Activated naive CD4-positive, alpha-beta T cell (primary cell): ENCODE measurements around the gene PACSIN3.
A peak's percentile ranks its signal among the peaks of the same experiment; 100 is the strongest.
"Not testable (repeated sequence)": the region's sequence is repeated elsewhere in the genome, so short reads cannot be mapped to it uniquely, and the experiment has no call there.

Experiments
- DNase-seq, 4 experiments: peaks; one replicate each; lab custom pipeline; 2025; lab: John Stamatoyannopoulos, UW

Gene PACSIN3

DNA sequence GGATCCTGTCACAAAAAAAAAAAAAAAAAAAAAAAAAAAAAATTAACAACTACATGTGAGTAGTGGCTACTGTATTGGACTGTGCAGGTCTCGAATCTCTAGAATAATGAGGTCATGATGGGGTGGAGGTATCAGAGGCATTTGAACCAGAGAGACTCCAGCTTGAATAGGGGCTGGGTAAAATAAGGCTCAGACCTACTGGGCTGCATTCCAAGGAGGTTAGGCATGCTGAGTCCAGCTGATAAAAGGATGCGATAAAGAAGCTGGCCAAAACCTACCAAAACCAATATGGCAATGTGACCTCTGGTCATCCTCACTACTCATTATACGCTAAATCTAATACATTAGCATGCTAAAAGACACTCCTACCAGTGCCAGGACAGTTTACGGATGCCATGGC is 5.9 kb upstream of the PACSIN3 start:
- DNase-seq: no peak

DNA sequence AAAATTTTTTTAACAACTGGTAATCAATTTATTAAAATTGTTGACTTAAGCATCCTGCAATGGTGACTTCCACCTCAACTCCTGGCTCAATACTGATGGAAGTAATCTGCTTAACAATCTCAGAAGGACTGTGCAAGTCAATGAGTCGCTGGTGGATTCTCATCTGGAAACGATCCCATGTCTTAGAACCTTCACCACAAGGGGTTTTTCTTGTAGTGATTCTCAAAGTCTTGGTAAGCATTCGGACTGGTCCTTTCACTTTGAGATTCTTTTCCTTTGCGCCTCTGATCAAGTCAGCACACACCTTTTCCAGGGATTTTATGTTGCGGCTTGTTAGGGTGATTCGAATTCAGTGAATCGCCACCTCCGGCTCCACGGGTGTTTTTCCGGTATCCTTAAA is 4.9 kb upstream of the PACSIN3 start:
- not testable (repeated sequence) for DNase-seq

DNA sequence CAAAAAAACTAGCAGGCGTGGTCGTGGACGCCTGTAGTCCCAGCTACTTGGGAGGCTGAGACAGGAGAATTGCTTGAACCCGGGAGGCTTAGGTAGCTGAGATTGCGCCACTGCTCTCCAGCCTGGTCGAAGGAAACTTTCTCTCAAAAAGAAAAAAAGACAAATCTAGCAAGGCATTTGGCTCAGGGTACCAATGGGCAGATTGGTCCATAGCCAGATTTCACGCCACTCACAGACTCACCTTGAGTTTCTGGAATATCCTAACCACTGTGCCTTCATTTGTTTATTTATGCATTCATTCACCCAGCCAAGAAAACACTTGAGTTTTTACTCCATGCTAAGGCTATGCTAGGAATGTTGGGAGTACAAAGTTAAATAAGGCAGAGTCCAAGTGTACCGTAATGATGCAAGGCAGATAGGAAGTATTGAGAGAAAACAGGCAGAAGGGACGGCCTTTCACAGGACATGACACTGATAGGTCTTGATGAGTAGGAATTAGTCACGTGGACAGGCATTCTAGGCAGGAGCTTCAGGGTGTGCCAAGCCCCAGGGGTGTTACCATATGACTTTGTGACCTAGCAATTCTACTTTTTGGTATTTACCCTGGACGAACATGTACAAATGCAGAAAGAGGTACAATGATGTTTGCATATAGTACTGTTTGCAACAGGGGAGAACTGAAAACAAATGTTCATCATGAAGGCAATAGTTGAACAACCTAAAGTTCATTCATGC is 3.0 kb upstream of the PACSIN3 start:
- no peak for DNase-seq

DNA sequence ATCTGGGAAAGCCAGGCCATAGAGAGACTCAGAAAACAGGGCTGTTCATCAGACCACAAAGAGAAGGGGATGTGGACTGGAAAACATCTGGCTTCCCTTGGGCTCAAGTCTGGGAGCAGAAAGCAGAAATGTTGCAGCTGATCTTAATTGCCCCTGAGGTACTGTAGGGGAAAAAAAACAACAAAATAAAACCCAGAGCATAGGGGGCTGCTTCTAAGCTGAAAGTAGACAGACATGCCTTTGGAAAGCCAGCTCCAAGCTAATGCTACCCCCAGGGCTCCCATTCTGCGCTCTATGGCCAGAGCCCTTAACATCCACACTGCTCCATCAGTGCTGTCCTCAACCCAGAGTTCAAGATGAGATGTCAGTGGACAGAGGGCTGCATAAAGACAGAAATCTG is 2.0 kb upstream of the PACSIN3 start:
- DNase-seq: no peak

DNA sequence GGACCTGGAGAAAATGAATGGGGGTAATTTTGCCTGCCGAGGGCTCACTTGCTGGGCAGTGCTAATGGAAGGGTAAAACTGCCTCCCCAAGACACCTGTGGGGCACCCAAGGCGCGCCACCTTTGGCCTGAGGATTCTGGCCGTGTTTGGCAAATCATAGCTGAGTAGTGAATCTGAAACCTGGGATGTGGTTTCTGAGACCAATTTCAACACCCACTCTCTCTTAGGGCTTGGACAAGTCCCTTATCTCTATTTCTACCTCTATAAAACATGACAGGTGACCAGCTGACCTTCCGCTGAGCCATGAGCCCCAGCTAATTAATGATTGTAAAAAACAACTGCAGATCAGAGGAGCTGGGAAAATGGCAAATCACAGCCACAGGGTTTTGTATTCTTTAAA is 1.5 kb upstream of the PACSIN3 start:
- no peak for DNase-seq

DNA sequence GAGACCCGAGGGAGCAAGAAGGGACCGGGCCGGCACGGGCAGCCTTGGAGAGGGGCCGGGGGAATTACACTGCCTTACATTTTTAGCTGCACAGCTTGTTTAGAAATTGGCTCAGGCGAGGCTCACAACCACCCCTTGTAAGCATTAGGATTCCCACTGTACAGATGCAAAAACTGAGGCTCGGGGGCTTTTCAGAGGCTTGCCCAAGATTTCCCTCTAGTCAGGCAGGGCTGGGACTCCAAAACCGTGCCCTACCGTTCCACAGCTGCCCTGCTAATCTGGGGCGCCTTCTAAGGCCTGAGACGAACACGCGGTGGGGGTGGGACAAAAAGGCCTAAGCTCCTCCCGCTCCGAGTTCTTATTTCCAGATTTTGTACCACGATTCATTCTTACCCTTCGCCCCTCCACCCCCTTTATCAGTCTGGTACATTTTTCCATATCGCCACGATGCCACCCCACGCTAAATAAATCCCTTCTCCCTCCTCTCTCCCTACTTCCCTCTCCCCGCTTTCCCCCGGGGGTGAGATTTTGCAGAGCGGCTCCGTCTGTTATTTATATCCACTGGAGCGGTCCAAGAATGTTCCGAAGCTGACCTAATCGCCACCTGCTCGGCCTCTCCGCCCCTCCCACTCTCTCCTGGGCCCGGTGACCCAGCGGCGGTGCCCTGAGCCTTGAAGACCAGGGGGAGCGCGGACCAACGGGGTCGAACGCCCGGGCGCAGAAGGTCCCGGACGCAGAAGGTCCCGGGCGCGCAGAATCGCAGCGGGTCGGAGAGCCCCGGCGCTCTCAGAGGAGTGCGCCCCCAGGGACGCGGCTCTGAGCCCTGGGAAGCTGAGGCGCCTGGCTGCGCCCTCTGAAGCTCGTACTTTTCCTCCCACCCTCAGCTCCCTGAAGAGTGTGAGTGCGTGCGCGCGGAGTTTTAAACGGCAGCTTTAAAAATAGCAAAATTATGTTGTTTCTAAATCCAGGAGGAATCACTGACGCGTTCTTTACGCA is 764 bp upstream of the PACSIN3 start:
- DNase-seq: peak in 2 of 4 experiments; percentile 12 to 20

DNA sequence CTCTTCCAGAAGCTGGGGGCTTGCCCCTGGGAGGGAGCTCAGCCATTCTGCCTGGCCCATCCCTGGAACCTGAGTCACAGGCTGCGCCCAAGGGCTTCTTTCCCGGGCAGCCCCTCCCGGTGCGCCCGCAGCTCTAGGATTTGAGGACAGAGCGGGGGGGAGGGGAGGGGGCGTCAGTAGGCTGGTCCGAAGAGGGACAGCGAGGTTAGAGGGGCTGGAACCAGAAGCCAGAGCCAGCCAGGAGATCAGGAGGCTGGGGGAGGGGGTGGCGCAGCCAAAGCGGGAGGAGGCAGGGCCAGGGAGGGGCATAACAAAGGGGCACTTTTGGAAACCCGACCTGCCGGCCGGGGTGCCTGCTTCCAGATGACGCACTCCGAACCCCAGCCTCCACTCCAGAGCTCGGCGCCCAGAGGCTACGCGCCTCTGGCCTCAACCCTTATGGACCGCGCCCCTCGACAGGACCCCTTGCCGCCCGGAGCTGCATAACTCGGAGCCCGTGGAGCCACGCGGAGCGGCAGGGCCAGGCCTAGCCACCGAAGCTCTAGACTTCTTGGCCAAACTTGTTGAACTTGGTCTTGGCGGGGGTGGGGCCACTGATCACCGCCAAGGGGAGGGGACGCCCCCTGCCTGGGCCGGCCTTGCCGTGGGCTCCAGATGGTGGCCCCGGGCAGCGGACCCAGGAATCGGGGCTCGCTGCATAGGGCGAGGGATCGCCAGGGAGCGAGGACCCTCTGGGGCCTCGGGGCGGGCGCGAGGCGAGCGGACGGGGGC is 744 bp downstream of the PACSIN3 start:
- no peak for DNase-seq

DNA sequence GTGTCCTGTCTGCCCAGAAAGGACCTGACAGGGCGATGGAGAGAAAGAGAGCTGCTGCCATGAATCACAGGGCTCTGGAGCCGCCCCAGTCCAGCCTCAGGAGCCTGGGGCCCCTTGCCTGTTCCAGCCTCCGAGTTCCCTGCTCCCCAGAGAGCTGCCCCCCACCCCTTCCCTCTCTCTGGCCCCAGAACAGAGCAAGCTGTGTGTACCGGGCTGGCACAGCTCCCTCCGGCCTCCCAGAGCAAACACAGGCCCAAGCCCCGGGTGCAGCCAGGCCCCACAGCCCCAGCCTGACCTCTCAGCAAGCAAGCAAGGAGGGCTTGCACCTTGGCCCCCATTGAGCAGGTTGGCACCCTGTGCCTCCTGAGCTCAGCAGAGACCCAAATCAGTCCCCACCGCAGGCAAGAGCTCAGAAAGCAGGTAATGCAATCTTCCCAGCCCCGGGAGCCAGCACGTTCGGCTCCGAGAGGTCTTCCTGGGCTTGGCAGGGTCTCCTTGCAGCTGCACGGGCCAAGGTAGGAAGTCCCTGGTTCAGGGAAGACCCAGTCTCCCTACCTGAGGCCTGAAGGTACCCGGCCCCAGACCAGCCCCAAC is 1.4 kb downstream of the PACSIN3 start:
- DNase-seq: no peak

DNA sequence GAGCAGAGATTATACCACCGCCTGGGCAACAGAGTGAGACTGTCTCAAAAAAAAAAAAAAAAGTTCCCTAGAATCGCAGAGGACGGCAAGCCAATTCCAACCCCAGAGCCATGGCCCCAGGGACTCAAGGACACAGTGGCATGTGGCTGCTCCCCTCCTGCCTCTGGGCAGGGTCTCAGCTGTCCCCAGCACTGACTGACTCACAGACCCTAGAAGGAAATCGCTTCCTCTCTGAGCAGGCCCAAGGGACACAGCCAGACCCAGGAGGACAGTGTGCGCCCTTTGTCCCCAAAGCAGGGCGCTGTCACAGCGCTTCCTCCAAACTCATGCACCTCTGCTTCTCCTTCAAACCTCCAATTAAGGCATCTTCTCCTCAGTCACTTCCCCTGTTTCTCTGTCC is 2.3 kb downstream of the PACSIN3 start:
- DNase-seq: no peak

DNA sequence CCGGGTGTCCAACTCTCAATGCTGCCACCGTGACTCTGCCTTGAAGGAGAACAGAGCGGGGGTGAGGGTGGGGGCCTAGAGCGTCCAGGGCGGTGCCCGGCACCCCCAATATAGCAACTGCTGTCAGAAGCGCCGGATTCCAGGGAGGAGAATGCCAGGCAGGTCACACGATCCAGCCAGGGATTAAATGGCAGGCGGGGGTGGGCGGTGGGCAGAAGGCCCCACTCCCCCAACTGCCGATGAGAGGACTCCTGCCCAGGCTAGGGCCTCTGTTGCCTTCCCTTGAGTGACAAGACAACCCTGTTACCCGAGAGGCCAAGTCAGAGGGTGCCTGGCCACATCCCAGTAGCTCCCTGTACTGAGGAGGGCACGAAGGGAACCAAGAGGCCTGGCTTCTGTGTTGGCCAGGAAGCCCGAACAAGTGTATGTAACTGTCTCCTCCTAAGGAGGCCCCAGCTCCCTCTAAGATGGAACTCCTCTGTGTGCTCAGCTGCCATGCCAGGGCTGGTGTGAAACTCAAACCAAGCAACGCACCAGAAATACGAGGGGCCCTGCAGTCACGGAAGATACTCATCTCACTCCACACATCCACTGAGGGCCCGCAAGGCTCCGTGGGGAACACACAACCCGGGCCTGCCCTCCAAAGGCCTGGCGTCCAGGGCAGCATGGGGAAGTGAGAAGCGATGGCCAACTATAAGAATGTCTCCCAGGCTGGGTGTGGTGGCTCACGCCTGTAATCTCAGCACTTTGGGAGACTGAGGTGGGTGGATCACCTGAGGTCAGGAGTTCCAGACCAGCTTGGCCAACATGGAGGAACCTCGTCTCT is 3.0 kb downstream of the PACSIN3 start:
- DNase-seq: no peak

DNA sequence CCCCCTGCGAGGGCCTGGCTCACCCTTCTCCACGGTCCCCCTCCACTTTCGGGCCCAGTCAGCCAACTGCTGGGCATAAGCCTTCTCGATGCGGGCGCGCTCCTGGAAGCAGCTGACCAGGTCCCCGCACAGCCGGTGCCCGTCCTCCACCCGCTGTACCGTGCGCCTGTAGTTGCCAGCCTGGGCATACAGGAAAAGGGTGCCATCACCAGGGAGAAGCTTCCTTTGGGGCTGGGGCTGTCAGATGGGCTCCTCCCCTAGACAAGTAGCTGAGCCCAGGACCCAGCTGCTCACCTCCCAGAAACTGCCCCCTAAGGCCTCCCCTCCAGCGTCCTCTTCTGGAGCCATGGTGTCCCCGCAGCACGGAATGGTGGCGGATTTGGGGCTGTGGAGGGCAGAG is 3.9 kb downstream of the PACSIN3 start:
- DNase-seq: no peak

DNA sequence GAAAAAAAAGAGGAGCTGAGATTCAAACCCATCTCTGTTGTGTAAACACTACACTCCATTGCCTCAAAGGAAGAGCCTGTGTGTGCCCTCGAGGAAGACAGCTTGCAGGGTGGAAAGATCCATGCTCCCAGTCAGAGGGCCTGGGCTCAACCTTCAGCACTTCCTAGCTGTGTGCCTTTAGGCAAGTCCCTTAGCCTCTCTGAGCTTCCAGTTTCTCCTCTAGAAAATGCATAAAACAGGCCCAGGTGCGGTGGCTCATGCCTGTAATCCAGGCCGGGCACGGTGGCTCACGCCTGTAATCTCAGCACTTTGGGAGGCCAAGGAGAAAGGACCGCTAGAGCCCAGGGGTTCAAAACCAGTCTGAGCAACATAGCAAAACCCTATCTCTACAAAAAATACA is 5.0 kb downstream of the PACSIN3 start:
- no peak for DNase-seq

DNA sequence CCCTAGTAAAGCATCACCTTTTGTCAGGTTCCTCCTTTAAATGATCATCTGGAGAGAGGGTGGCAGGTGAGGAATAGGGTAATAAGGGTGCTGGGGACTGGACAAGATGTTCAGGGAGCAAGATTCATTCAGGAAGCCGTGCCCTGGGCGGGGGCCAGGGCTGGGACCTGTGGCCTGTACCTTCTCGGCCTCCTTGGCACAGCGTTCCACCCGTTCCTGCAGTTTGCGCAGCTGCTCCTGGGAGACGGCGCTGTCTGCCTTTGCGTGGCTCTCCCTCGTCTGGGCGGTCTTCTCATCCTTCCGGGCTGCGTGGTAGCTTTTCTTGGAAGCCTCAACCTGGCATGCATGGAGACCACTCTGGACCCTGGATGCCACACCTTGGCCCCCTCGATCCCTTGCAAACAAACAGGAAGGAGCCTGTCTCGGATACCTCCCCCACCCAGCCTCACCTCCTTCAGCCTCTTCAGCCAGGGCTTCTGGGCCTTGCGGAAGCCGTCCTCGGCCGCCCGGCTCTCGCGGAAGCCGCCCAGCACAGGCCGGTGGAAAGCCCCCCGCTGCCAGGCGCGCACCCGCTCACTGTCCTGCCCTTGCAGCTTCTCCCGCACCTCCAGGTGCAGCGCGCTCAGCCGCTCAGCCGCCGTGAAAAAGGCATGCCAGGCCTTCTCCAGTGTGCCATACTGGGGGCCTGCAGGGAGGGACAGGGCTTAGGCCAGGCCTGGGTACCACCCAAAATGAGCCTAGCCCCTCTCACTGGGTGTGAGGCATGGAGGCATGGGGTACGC is 6.0 kb downstream of the PACSIN3 start:
- no peak for DNase-seq

DNA sequence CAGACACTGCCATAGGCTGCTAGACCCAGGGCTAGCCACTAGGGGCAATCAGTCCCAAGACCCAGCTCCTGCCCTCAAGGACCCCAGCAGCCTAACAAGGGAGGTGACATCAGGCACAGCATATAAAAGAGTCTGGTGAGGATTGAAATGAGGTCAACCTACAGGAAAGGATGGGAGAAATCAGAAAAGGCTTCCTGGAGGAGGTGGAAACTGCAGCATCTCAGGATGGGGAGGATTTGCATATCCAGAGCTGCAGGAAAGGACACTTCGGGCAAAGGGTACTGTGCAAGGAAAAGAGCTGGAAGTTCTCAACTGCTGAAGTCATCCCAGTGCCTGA is 6.6 kb downstream of the PACSIN3 start:
- DNase-seq: peak in 1 of 4 experiments; percentile 23

DNA sequence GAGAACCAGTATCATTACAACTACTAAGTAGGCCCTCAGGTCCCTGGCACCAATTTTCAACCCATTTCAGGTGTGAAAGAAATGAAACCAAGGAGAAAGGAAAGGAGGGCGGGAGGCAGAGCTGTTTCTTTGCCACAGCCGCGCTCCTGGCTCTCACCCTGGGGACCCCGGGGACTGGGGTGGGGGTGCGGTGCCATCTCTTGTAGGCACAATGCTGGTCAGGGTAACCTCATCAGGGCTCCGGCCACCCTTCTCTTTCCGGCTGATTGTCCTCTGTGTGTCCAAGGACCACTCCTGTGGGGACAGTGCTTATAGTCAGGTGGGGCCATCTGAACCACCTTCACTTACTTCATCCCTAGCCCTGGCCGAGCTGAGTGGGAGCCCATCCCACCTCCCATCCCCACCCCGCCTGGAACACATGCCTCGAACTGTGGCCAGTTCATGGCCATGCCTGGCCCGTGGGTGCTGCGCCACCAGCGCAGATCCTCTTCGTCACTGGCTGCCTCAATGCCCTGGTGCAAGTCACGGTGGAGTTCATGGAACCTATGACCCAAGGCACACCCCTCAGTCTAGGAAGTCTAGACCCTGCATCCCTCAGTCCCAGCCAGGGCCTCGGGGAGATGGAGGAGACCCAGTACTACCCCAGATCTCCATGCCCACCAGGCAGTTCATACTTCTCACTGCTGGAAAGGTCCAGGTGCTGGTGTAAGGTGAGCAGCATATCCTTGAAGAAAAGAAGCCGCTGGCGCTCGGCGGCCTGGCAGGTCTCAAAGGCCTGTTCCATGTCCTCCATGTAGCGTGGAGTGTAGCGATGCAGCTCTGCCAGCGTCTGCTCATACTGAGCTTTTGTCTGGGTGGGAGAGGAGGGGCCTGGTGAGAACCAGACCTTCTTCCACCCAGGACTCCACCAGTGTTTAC is 7.2 kb downstream of the PACSIN3 start:
- DNase-seq: no peak

DNA sequence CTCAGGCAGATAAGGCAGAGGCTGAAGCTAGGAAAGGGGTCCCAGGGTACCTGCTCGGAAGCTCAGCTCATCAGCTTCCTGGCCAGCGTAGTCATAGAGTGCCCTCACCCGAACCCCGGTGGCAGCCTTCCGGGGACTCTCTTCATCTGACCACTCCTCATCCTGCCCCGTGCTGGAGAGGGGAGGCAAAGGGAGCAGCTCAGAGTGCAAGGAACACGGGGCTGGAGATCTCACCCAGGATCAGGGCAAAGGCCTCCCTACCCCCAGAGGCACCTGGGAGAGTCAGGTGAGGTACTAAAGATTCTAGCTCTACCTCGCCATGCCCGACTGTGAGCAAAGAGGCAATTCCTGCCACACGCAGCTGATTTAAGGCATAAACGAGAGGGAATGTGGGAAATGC is 7.9 kb downstream of the PACSIN3 start:
- no peak for DNase-seq

DNA sequence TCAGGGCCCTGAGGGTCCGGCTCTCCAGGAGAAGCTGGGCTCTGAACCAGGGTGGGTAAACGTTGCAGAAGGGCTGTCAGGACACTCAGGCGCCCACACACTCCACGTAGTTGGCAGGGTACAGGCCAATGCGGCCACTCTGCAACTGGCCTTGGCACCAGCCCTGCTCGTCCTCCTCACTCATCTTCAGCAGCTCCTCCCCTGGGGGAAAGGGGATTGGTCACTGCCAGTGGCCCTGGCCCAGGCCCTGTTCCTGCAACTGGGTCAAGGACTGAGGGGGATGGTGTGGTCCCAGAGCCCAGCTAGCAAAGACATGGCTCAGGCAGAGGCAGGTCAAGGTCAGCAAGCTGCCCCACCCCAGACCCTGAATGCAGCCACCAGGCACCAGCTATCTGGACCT is 8.4 kb downstream of the PACSIN3 start:
- no peak for DNase-seq

DNA sequence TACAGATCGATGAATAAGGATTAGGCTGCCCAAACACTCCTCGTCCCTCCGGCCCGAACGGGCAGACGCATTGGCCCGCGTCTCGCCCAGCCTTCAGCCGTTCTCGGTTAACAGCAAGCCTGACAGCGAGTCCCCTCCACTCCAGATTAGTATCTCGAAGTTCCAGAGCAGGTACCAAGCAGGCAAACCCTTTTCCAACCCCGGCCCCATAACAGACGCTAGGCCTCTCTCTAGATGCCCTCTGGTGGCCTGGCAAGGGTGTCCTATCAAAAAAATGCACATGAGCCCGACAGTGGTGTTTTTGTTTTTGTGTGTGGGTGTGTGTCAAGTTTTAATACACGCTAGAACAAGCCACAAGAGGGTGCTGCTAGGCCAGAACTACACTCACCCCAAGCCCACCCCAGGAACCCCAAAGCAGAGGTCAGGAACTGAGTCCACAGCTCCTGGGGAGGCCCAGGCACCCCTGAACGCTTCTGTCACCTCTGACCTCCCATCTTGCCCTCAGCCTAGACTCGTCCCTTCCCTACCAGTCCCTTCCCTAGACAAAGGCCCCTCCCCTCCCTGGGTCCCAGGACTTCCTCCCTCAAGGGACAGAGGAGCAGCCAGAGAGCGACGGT is 8.9 kb downstream of the PACSIN3 start:
- peak in 3 of 4 experiments; percentile 46 to 69 (median 60) for DNase-seq
